PC-3 (cell line): ENCODE data around the gene OR8B8.

Experiments
- CTCF ChIP-seq: fragments of 300-600 bp; sonication (generic); conservative IDR thresholded peaks from 2 replicates; pipeline ENCODE4 v1.5.1; 2017; ENCODE audit warnings: antibody characterized with exemption, low read depth, mild to moderate bottlenecking, low read length
- EZH2phosphoT487 ChIP-seq: fragments of 300-600 bp; sonication (generic); IDR thresholded peaks from 2 replicates; pipeline ENCODE4 v1.6.1; 2018; ENCODE audit warnings: mild to moderate bottlenecking, antibody characterized with exemption, low read length, borderline replicate concordance

- TF ChIP-seq CTCF (no peak), EZH2phosphoT487 (no peak)
Measured at GRCh38 chr11:124481365-124482323, 36.1 kb upstream of the OR8B8 start.
